CD4-positive, alpha-beta T cell (primary cell): ENCODE results near the gene PDGFD. TPM values are rescaled to one million over a fixed set of nuclear protein-coding genes. Genes with fewer than 3 reads are reported as not detected.

Experiments used
- ATAC-seq: fragments of 200-7000 bp; cut with Tn5 transposase; one replicate; pipeline ENCODE4 v1.10.0; 2022; ENCODE audit warnings: mild to moderate bottlenecking; ENCODE audit not compliant: poor library complexity
- CTCF ChIA-PET: fragments of 350-600 bp; sonication (Branson Sonifier 250); formaldehyde crosslinking; loops from one replicate; lab custom pipeline; 2021; ENCODE audit warnings: antibody characterized with exemption, inconsistent platforms; lab: Charles Lee
- POLR2A ChIA-PET: fragments of 350-600 bp; sonication (Branson Sonifier 250); formaldehyde crosslinking; loops from one replicate; lab custom pipeline; 2021; ENCODE audit warnings: antibody characterized with exemption, inconsistent platforms; lab: Charles Lee
- DNase-seq, 14 experiments: peaks; one replicate each; pipeline ENCODE4 v3.0.0-alpha.2; 2013 to 2020; ENCODE audit warnings: mixed read lengths in 2 of 14
- H3K27ac ChIP-seq, 2 donors: one replicate each; pipeline versions ENCODE4 v1.5.1 to v1.7.0; 2013; ENCODE audit warnings: low read length in 2 of 2, low read depth in 1 of 2, mild to moderate bottlenecking in 1 of 2
- H3K27me3 ChIP-seq, 2 experiments: 1 replicate in 1 of 2; 2 replicates in 1 of 2; pipeline versions ENCODE4 v1.6.1 to v1.7.0; 2013; ENCODE audit warnings: low read length in 2 of 2, control low read depth in 1 of 2, mild to moderate bottlenecking in 1 of 2, moderate library complexity in 1 of 2; ENCODE audit not compliant: insufficient read depth in 2 of 2, control insufficient read depth in 1 of 2
- H3K36me3 ChIP-seq: one replicate; pipeline ENCODE4 v1.6.1; 2013; ENCODE audit warnings: low read length, control low read depth; ENCODE audit not compliant: insufficient read depth
- H3K4me1 ChIP-seq: one replicate; pipeline ENCODE4 v1.6.1; 2013; ENCODE audit warnings: low read length, control low read depth; ENCODE audit not compliant: insufficient read depth
- H3K4me3 ChIP-seq: one replicate; pipeline ENCODE4 v1.5.1; 2013; ENCODE audit warnings: mild to moderate bottlenecking, low read length, moderate library complexity
- H3K9me3 ChIP-seq, 2 experiments: 1 replicate in 1 of 2; 2 replicates in 1 of 2; pipeline versions ENCODE4 v1.6.1 to v1.7.0; 2013; ENCODE audit warnings: low read length in 2 of 2, mild to moderate bottlenecking in 2 of 2, control low read depth in 1 of 2, moderate library complexity in 1 of 2; ENCODE audit not compliant: control insufficient read depth in 1 of 2, insufficient read depth in 1 of 2
- H3K27ac Mint-ChIP-seq: one replicate; pipeline ENCODE4 v1.8.0; 2020; ENCODE audit warnings: mixed read lengths
- H3K27me3 Mint-ChIP-seq: one replicate; pipeline ENCODE4 v1.8.0; 2021; ENCODE audit warnings: mixed read lengths
- H3K36me3 Mint-ChIP-seq: one replicate; pipeline ENCODE4 v1.8.0; 2021; ENCODE audit warnings: low read depth, mixed read lengths
- H3K4me1 Mint-ChIP-seq: one replicate; pipeline ENCODE4 v1.8.0; 2021; ENCODE audit warnings: low read depth, mixed read lengths
- H3K4me3 Mint-ChIP-seq: one replicate; pipeline ENCODE4 v1.8.0; 2020; ENCODE audit warnings: mild to moderate bottlenecking, mixed read lengths
- H3K9me3 Mint-ChIP-seq: one replicate; pipeline ENCODE4 v1.8.0; 2020; ENCODE audit warnings: mixed read lengths
- CTCF ChIP-seq: fragments of 200-600 bp; IDR thresholded peaks from one replicate; pipeline ENCODE4 v1.8.0; 2022; ENCODE audit warnings: antibody characterized with exemption, mild to moderate bottlenecking
- intact Hi-C, 2 experiments: fragments of 100-400 bp; cut with DNase I in 1 of 2; cut with micrococcal nuclease in 1 of 2; formaldehyde crosslinking; loops; one replicate each; pipeline versions ENCODE4 v1.15.1 to v1.9.0; 2023 to 2025; cut with DNase I, micrococcal nuclease
- total RNA-seq, 174 experiments: library from RNA in 2 of 174; stranded (reverse) in 2 of 174; gene quantifications; one replicate each; pipeline ENCODE4 v1.2.3 and lab custom pipeline; 2021 to 2026

Gene PDGFD
- total RNA-seq, 2 experiments from 2014 or later = not detected

- CTCF ChIA-PET = no interaction called here
- H3K4me1 ChIP-seq = no peaks in the 10 kb centered on the region
These were observed 73.2 kb downstream of the PDGFD start for GRCh38 chr11:104090767-104091166.

GRCh38 chr11:104089481-104089880 is 74.5 kb downstream of the PDGFD start:
- no peaks in the 10 kb centered on the region for H3K36me3 Mint-ChIP-seq
- no peaks in the 10 kb centered on the region for H3K27me3 Mint-ChIP-seq
- Histone ChIP-seq H3K9me3 (no peaks in the 10 kb centered on the region), H3K36me3 (no peaks in the 10 kb centered on the region), H3K4me1 (no peaks in the 10 kb centered on the region), H3K4me3 (no peak overlapping the region), H3K27ac (no peak overlapping the region), H3K27me3 (no peaks in the 10 kb centered on the region)
- H3K27ac Mint-ChIP-seq = no peak overlapping the region
- no peak for ATAC-seq
- POLR2A ChIA-PET = no interaction called here
- CTCF ChIA-PET = no interaction called here
- DNase-seq = no peak
- intact Hi-C loops = no loop called here
- H3K9me3 Mint-ChIP-seq = no peaks in the 10 kb centered on the region
- no peaks in the 10 kb centered on the region for H3K4me1 Mint-ChIP-seq
- TF ChIP-seq CTCF = no peak
- H3K4me3 Mint-ChIP-seq = no peak overlapping the region

More at GRCh38 chr11:104090767-104091166, 73.2 kb downstream of the PDGFD start:
- Histone ChIP-seq H3K36me3 (no peaks in the 10 kb centered on the region), H3K4me3 (no peak overlapping the region), H3K27ac (no peak overlapping the region), H3K9me3 (no peaks in the 10 kb centered on the region), H3K27me3 (no peaks in the 10 kb centered on the region)
- Mint-ChIP-seq H3K27me3 (no peaks in the 10 kb centered on the region), H3K9me3 (no peaks in the 10 kb centered on the region), H3K4me1 (no peaks in the 10 kb centered on the region), H3K36me3 (no peaks in the 10 kb centered on the region), H3K27ac (no peak overlapping the region), H3K4me3 (no peak overlapping the region)
- ATAC-seq (no peak), DNase-seq (no peak)
- intact Hi-C loops = no loop called here
- no peak for TF ChIP-seq CTCF
- POLR2A ChIA-PET = no interaction called here

GRCh38 chr11:104086621-104087020 is 77.3 kb downstream of the PDGFD start:
- no peak for DNase-seq
- intact Hi-C loops = no loop called here
- no peaks in the 10 kb centered on the region for H3K36me3 ChIP-seq
- Mint-ChIP-seq H3K4me1 (no peaks in the 10 kb centered on the region), H3K9me3 (no peaks in the 10 kb centered on the region), H3K27ac (no peak overlapping the region), H3K4me3 (no peak overlapping the region), H3K36me3 (no peaks in the 10 kb centered on the region), H3K27me3 (no peaks in the 10 kb centered on the region)
- ChIA-PET POLR2A (no interaction called here), CTCF (no interaction called here)
- H3K4me1 ChIP-seq = no peaks in the 10 kb centered on the region
- no peak overlapping the region for H3K4me3 ChIP-seq
- no peaks in the 10 kb centered on the region for H3K27me3 ChIP-seq
- no peak for ATAC-seq
- no peaks in the 10 kb centered on the region for H3K9me3 ChIP-seq
- H3K27ac ChIP-seq = no peak overlapping the region
- no peak for TF ChIP-seq CTCF
